Skeletal muscle cell (primary cell): ENCODE measurements around the gene TMEM178B.

Experiments used
- DNase-seq: peaks from one replicate; pipeline ENCODE4 v3.0.0-alpha.2; 2010; ENCODE audit warnings: low read depth
- H3K4me3 ChIP-seq: 2 replicates; pipeline ENCODE4 v1.5.1; 2011; ENCODE audit warnings: low read depth, mild to moderate bottlenecking, control low read depth, low read length, moderate library complexity

TMEM178B gene

DNA sequence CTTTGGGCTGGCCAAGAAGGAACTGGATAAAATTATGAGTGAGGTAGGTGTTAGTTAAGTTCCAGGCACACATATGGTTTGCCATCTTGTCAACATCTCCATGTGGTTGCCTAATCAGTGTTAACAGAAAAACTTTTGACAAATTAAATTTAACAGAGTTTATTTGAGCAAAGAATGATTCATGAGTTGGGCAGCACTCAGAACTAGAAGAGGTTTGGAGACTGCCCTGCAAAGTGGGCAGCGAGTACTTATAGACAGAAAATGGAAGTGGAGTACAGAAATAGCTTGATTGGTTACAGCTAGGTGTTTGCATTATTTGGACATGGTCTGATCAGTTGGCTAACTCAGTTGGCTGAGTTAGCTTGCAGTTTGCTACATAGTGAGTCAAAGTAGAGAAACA, 439.9 kb downstream of the TMEM178B start:
- no peak for DNase-seq

DNA sequence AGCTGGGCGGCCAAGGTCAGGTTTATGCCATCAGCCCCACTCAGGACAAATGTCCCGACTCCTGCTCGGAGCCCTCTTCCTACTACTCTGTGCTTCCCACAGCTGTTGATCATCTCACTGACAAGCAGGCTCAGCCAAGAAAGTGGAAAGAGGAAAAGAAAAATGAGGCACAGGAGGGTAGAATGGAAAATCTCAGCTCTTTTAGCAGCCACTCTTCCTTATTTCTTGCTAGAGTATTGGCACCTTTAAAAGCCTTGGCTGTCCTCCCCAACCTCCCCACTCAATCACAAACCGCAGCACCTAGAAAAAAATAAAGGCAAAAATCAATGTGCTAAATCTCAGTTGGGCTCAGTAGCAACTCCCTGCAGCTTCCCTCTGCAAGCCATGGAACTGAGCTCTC, 442.1 kb downstream of the TMEM178B start:
- no peak overlapping the region for H3K4me3 ChIP-seq
- DNase-seq: no peak

More for the DNA sequence above, 439.9 kb downstream of the TMEM178B start:
- H3K4me3 ChIP-seq: no peak overlapping the region

DNA sequence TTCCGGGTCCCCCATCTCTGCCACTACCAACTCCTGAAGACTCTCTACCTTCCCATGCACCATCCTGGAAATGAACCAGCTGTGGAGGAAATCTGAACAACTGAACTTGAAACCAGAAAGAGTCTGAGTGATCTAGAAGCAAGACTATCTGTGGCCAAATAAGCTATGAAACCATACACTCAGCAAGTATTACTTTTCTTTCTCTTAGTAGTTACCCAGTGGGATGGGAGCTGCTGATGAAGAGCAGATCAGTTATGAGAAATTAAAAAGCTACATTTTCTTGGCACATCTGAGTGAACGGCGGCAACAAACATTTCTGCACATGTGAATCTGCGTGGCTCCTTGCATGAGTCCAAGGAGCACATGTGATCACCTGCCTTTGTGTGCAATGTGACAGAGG, 445.8 kb downstream of the TMEM178B start:
- DNase-seq: no peak
- H3K4me3 ChIP-seq: no peak overlapping the region

DNA sequence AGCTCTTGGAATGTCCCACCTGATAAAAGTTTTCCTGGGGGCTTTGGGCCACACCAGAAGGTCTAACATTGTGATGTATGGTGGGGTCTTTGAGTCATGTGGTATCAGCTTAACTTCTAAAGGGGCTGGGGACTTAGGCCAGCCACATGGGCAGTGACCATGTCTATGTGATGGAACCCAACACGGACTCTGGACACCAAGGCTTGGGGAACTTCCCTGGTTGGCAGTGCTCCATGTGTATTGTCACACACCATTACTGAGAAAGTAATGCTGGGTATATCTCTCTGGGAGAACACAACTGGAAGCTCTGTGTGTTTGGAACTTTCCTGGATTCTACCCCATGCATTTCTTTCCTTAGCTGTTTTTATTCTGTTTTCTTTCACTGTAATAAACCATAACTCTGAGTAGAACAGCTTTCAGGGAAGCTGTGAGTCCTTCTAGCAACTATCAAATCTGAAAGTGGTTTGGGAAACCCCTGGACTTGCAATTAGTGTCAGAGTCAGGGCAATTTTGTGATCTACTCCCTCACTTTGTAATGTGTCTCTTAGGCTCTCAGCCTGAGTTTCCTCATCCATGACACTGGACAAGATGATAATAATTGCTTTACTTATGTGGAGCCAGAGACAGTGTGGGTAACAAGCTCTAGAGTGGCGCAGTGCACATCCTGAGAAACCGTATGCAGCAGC, 448.9 kb downstream of the TMEM178B start:
- no peak for DNase-seq
- H3K4me3 ChIP-seq: no peak overlapping the region

DNA sequence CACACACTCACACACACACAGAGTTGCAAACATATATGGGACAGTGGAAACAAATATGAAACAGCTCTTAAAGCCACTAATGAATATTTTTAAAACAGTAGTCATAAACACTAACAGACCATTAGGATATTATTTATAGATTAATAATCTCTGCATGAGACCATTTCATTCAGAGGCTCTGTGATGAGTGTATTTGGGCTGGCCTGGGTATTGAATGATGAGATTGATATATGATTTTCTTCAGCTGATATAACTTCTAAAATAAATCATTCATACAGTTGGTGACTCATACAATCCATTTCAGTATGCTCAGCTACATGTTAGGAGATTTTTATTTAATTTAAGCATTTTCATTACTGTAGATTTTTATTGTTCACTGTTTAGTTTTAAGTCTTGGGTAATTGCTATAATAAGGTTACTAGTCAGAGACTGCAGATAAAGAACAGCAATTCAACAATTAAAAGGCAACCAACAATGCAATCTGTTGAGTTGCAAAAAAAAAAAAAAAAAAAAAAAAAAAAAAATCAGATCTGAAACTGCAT, 452.2 kb downstream of the TMEM178B start:
- DNase-seq: no peak
- H3K4me3 ChIP-seq: no peak overlapping the region

DNA sequence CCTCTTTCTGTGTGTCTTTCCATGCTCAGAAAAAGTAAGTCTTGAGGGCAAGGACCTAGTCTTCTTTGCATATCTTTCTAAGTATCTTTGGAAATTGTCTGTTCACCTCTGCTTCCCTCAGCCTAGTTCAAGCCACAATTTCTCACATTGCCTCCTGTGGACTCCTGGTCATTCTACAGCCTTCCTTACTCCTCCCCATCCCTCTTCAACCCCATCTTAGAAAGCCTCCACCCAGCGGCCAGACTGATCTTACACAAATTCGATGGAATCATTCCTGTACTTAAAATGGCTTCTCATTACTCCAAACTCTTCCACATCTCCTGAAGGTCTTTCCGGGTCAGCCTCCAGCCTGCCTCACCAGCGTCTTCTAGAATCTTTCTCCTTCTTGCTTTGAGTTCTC, 453.2 kb downstream of the TMEM178B start:
- DNase-seq: no peak
- H3K4me3 ChIP-seq: no peak overlapping the region

DNA sequence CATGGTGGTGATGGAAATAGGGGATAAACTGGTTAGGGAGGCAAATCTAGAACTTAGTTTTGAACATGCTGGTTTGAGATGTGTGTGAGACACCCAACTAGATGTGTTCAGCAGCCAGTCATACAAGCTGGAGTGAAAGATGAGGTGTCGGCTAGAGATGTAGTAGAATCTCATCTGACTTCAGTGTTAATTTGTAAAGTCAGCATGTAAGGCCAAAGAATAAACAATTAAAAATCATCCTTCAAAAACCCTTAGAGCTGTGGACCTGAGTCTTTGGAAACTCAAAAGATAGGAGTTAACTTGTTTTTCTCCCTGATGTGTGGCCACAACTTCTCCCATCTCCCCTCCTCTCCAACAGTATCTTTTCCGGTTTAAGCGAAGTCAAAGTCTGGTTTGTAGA, 454.5 kb downstream of the TMEM178B start:
- no peak overlapping the region for H3K4me3 ChIP-seq
- no peak for DNase-seq
